Calu3 (cell line): ENCODE data around the gene ZNF683. TPM values are rescaled to one million over a fixed set of nuclear protein-coding genes. Genes with fewer than 3 reads are reported as not detected.

ENCODE experiments used
- BruUV-seq: library from RNA; stranded (reverse); fragments of 400-500 nt; replicated peaks from 2 replicates; lab custom pipeline; 2021; lab: Mats Ljungman, UMichigan
- CTCF ChIA-PET: fragments of 300-600 bp; sonication (Branson Sonifier 250); formaldehyde crosslinking; loops from one replicate; lab custom pipeline; 2022; ENCODE audit warnings: antibody characterized with exemption; lab: Charles Lee
- DNase-seq: peaks from one replicate; pipeline ENCODE4 v3.0.0; 2022
- H3K27ac Mint-ChIP-seq: one replicate; pipeline ENCODE4 v1.8.0; 2022; ENCODE audit warnings: mixed read lengths; ENCODE audit not compliant: unreplicated experiment
- H3K27me3 Mint-ChIP-seq: one replicate; pipeline ENCODE4 v1.8.0; 2022; ENCODE audit warnings: mixed read lengths; ENCODE audit not compliant: unreplicated experiment
- H3K36me3 Mint-ChIP-seq: one replicate; pipeline ENCODE4 v1.8.0; 2022; ENCODE audit warnings: mild to moderate bottlenecking, moderate library complexity, mixed read lengths; ENCODE audit not compliant: insufficient read depth, unreplicated experiment
- H3K4me1 Mint-ChIP-seq: one replicate; pipeline ENCODE4 v1.8.0; 2022; ENCODE audit warnings: mild to moderate bottlenecking, low read depth, mixed read lengths; ENCODE audit not compliant: unreplicated experiment
- H3K4me3 Mint-ChIP-seq: one replicate; pipeline ENCODE4 v1.8.0; 2022; ENCODE audit warnings: mild to moderate bottlenecking, low read depth, moderate library complexity, mixed read lengths; ENCODE audit not compliant: unreplicated experiment
- H3K9me3 Mint-ChIP-seq: one replicate; pipeline ENCODE4 v1.8.0; 2022; ENCODE audit warnings: low read depth, mixed read lengths; ENCODE audit not compliant: unreplicated experiment
- CTCF ChIP-seq: fragments of 200-600 bp; IDR thresholded peaks from one replicate; pipeline ENCODE4 v1.8.0; 2022; ENCODE audit warnings: antibody characterized with exemption; ENCODE audit not compliant: unreplicated experiment
- intact Hi-C: fragments of 100-400 bp; cut with micrococcal nuclease; formaldehyde crosslinking; loops from one replicate; pipeline ENCODE4 v1.10.0; 2022; ENCODE audit not compliant: unreplicated experiment
- total RNA-seq: library from RNA; stranded (reverse); gene quantifications from 2 replicates; pipeline ENCODE4 v1.2.3, GENCODE V29; 2022

ZNF683 gene
- total RNA-seq, 1 experiment from 2014 or later = not detected

GRCh38 chr1:26350343-26350700 lies 22.2 kb downstream of the ZNF683 start:
- Mint-ChIP-seq H3K27ac (peak overlapping the region; percentile 84), H3K36me3 (peaks cover 27% of the 10 kb centered on the region), H3K27me3 (no peaks in the 10 kb centered on the region), H3K4me1 (peaks cover 21% of the 10 kb centered on the region), H3K4me3 (no peak overlapping the region), H3K9me3 (no peaks in the 10 kb centered on the region)
- intact Hi-C loops = no loop called here
- DNase-seq = no peak
- CTCF ChIA-PET = interaction anchor here (0.6 to 1.2 kb wide), 2 partner anchors 9 to 363 kb away, joined by 4 to 5 read pairs; no protein-coding TSS in a partner anchor
- no TSS peak for BruUV-seq
- TF ChIP-seq CTCF = no peak

GRCh38 chr1:26349877-26350244 lies 22.7 kb downstream of the ZNF683 start:
- Mint-ChIP-seq H3K36me3 (peaks cover 27% of the 10 kb centered on the region), H3K27ac (no peak overlapping the region), H3K4me3 (no peak overlapping the region), H3K4me1 (peaks cover 21% of the 10 kb centered on the region), H3K27me3 (no peaks in the 10 kb centered on the region), H3K9me3 (no peaks in the 10 kb centered on the region)
- no TSS peak for BruUV-seq
- intact Hi-C loops = no loop called here
- no peak for TF ChIP-seq CTCF
- CTCF ChIA-PET = interaction anchor here (0.7 to 1.2 kb wide), 2 partner anchors 9 to 292 kb away, joined by 4 to 5 read pairs; no protein-coding TSS in a partner anchor
- no peak for DNase-seq

GRCh38 chr1:26349188-26349876 lies 23.2 kb downstream of the ZNF683 start:
- no peaks in the 10 kb centered on the region for H3K9me3 Mint-ChIP-seq
- no peak for DNase-seq
- H3K4me1 Mint-ChIP-seq = peaks cover 21% of the 10 kb centered on the region
- intact Hi-C loops = no loop called here
- H3K36me3 Mint-ChIP-seq = peaks cover 26% of the 10 kb centered on the region
- no peak overlapping the region for H3K4me3 Mint-ChIP-seq
- no peaks in the 10 kb centered on the region for H3K27me3 Mint-ChIP-seq
- no peak overlapping the region for H3K27ac Mint-ChIP-seq
- CTCF ChIA-PET = interaction anchor here (0.7 to 1.2 kb wide), 2 partner anchors 10 to 291 kb away, joined by 4 to 5 read pairs; no protein-coding TSS in a partner anchor
- no peak for TF ChIP-seq CTCF
- BruUV-seq = no TSS peak

GRCh38 chr1:26346274-26347033 lies 26.1 kb downstream of the ZNF683 start:
- peaks cover 8% of the 10 kb centered on the region for H3K4me1 Mint-ChIP-seq
- no peaks in the 10 kb centered on the region for H3K9me3 Mint-ChIP-seq
- H3K27ac Mint-ChIP-seq = no peak overlapping the region
- intact Hi-C loops = no loop called here
- H3K27me3 Mint-ChIP-seq = no peaks in the 10 kb centered on the region
- H3K4me3 Mint-ChIP-seq = no peak overlapping the region
- no peak for DNase-seq
- BruUV-seq = no TSS peak
- TF ChIP-seq CTCF = no peak
- H3K36me3 Mint-ChIP-seq = peaks cover 5% of the 10 kb centered on the region
- CTCF ChIA-PET = interaction anchor here (0.6 kb wide), 1 partner anchor 47 kb away, joined by 3 read pairs; no protein-coding TSS in a partner anchor
